ENCODE data around the gene CNOT4.
A peak's percentile ranks its signal among the peaks of the same experiment; 100 is the strongest.
"Not testable (repeated sequence)": the region's sequence is repeated elsewhere in the genome, so short reads cannot be mapped to it uniquely, and the experiment has no call there.

CNOT4 gene

GRCh38 chr7:135355377-135356048 is 154.4 kb downstream of the CNOT4 start:
- no peaks in the 10 kb centered on the region for H3K9me3 Mint-ChIP-seq
- no peak for DNase-seq
- H3K27me3 Mint-ChIP-seq (ENCODE audit: low read depth, poor library complexity) = peaks cover 9% of the 10 kb centered on the region
- no peak overlapping the region for H3K4me3 Mint-ChIP-seq
- TF ChIP-seq, protein P1, sequence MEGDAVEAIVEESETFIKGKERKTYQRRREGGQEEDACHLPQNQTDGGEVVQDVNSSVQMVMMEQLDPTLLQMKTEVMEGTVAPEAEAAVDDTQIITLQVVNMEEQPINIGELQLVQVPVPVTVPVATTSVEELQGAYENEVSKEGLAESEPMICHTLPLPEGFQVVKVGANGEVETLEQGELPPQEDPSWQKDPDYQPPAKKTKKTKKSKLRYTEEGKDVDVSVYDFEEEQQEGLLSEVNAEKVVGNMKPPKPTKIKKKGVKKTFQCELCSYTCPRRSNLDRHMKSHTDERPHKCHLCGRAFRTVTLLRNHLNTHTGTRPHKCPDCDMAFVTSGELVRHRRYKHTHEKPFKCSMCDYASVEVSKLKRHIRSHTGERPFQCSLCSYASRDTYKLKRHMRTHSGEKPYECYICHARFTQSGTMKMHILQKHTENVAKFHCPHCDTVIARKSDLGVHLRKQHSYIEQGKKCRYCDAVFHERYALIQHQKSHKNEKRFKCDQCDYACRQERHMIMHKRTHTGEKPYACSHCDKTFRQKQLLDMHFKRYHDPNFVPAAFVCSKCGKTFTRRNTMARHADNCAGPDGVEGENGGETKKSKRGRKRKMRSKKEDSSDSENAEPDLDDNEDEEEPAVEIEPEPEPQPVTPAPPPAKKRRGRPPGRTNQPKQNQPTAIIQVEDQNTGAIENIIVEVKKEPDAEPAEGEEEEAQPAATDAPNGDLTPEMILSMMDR (IDR thresholded peaks at IDR 0.05) = no peak
- no peaks in the 10 kb centered on the region for H3K36me3 Mint-ChIP-seq (ENCODE audit: low read depth)
- H3K4me1 Mint-ChIP-seq = peaks cover 9% of the 10 kb centered on the region
- no peak overlapping the region for H3K27ac Mint-ChIP-seq

DNA sequence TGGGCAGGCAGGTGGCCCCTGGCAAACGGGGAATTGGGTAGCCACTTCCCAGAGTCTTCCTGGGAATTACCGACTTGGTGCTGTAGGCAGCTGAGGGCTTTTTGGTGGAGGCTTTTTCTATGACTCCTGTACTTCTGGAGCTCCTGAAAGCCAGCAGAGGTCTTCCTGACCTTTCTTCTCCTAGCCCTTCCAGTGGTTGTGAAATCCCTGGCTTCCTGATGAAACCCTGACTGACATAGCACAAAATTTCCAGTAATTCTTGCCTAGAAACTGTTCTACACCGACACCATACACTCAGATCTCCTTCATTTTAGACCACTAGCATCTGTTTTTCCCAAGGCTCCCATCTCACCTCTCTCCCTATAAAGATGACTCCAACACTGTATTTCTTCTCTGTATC is 156.1 kb downstream of the CNOT4 start:
- TF ChIP-seq, protein P1 (IDR thresholded peaks at IDR 0.05) = no peak
- peaks cover 9% of the 10 kb centered on the region for H3K27me3 Mint-ChIP-seq (ENCODE audit: low read depth, poor library complexity)
- no peaks in the 10 kb centered on the region for H3K9me3 Mint-ChIP-seq
- H3K4me1 Mint-ChIP-seq = peaks cover 6% of the 10 kb centered on the region
- no peak overlapping the region for H3K27ac Mint-ChIP-seq
- no peak for DNase-seq
- H3K36me3 Mint-ChIP-seq (ENCODE audit: low read depth) = no peaks in the 10 kb centered on the region
- H3K4me3 Mint-ChIP-seq = no peak overlapping the region

- H3K9me3 Mint-ChIP-seq = no peaks in the 10 kb centered on the region
- TF ChIP-seq, protein P1 (IDR thresholded peaks at IDR 0.05) = no peak
- peaks cover 3% of the 10 kb centered on the region for H3K27me3 Mint-ChIP-seq (ENCODE audit: low read depth, poor library complexity)
- H3K27ac Mint-ChIP-seq = no peak overlapping the region
- no peaks in the 10 kb centered on the region for H3K36me3 Mint-ChIP-seq (ENCODE audit: low read depth)
- peaks cover 7% of the 10 kb centered on the region for H3K4me1 Mint-ChIP-seq
- DNase-seq = no peak
- no peak overlapping the region for H3K4me3 Mint-ChIP-seq
Measured at GRCh38 chr7:135352285-135352684, 157.6 kb downstream of the CNOT4 start.

GRCh38 chr7:135351070-135351469 is 158.8 kb downstream of the CNOT4 start:
- not testable (repeated sequence) for H3K36me3 Mint-ChIP-seq (ENCODE audit: low read depth); H3K4me1 Mint-ChIP-seq; H3K27ac Mint-ChIP-seq; H3K9me3 Mint-ChIP-seq; H3K27me3 Mint-ChIP-seq (ENCODE audit: low read depth, poor library complexity); DNase-seq; H3K4me3 Mint-ChIP-seq

DNA sequence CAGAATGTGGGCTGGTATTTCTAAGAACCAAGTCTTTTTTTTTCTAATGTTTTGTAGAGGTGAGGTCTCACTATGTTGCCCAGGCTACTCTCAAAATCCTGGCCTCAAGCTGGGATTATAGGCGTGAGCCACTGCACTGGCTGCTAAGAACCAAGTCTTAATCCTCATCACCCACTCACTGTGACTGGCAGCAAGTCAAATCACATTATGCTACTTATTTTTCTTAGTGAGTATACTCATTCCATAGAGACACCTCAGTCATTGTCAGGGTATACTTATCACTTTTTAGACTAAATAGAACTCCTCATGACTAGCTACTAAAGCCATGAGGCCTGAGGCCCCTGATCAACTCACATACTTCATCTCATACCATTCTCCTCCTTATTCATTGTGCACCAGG is 160.2 kb downstream of the CNOT4 start:
- Mint-ChIP-seq H3K4me3 (no peak overlapping the region), H3K4me1 (peaks cover 7% of the 10 kb centered on the region), H3K27ac (no peak overlapping the region), H3K27me3 (ENCODE audit: low read depth, poor library complexity) (peaks cover 6% of the 10 kb centered on the region), H3K36me3 (ENCODE audit: low read depth) (no peaks in the 10 kb centered on the region), H3K9me3 (no peaks in the 10 kb centered on the region)
- DNase-seq = no peak
- TF ChIP-seq, protein P1 (IDR thresholded peaks at IDR 0.05) = no peak

- H3K36me3 Mint-ChIP-seq (ENCODE audit: low read depth) = no peaks in the 10 kb centered on the region
- peaks cover 14% of the 10 kb centered on the region for H3K27me3 Mint-ChIP-seq (ENCODE audit: low read depth, poor library complexity)
- DNase-seq = peak; percentile 15
- H3K9me3 Mint-ChIP-seq = no peaks in the 10 kb centered on the region
- TF ChIP-seq, protein P1 (IDR thresholded peaks at IDR 0.05) = no peak
- H3K4me3 Mint-ChIP-seq = no peak overlapping the region
- peaks cover 7% of the 10 kb centered on the region for H3K4me1 Mint-ChIP-seq
- no peak overlapping the region for H3K27ac Mint-ChIP-seq
Measured at GRCh38 chr7:135348493-135348892, 161.4 kb downstream of the CNOT4 start.
